GM21825 (cell line): ENCODE measurements around the gene TGFB1I1.
"Not testable (repeated sequence)": the region's sequence is repeated elsewhere in the genome, so short reads cannot be mapped to it uniquely, and the experiment has no call there.

ENCODE experiments used
- ATAC-seq: cut with Tn5 transposase; IDR thresholded peaks from one replicate; pipeline ENCODE4 v1.9.1; 2021; ENCODE audit warnings: mild to moderate bottlenecking, moderate library complexity; ENCODE audit not compliant: unreplicated experiment

Gene TGFB1I1

GRCh38 chr16:31508706-31509195 is 36.8 kb downstream of the TGFB1I1 start:
- no peak for ATAC-seq

- no peak for ATAC-seq
Measured at GRCh38 chr16:31513126-31513525, 41.2 kb downstream of the TGFB1I1 start.

GRCh38 chr16:31513884-31514283 is 41.9 kb downstream of the TGFB1I1 start:
- no peak for ATAC-seq

- ATAC-seq = no peak
Measured at GRCh38 chr16:31517800-31518402, 45.9 kb downstream of the TGFB1I1 start.

- no peak for ATAC-seq
Measured at GRCh38 chr16:31519759-31520431, 47.9 kb downstream of the TGFB1I1 start.

- ATAC-seq = no peak
Measured at GRCh38 chr16:31521368-31521767, 49.4 kb downstream of the TGFB1I1 start.

GRCh38 chr16:31522071-31522470 is 50.1 kb downstream of the TGFB1I1 start:
- no peak for ATAC-seq

GRCh38 chr16:31523768-31524167 is 51.8 kb downstream of the TGFB1I1 start:
- ATAC-seq = not testable (repeated sequence)

GRCh38 chr16:31525113-31525512 is 53.2 kb downstream of the TGFB1I1 start:
- no peak for ATAC-seq
